Kidney (tissue), 14 donors: ENCODE results near the gene DBNDD1. TPM values are rescaled to one million over a fixed set of nuclear protein-coding genes. Genes with fewer than 3 reads are reported as not detected.
"Not testable (repeated sequence)": the region's sequence is repeated elsewhere in the genome, so short reads cannot be mapped to it uniquely, and the experiment has no call there.

Experiments used
- DNase-seq, 5 donors: peaks; one replicate each; pipeline ENCODE4 v3.0.0-alpha.2; 2013 to 2020
- FAIRE-seq: peaks from 2 replicates; lab custom pipeline; 2012; peaks lifted over from hg19 to GRCh38; lab: Jason Lieb, UNC
- H3K27ac ChIP-seq, 2 donors: one replicate each; pipeline ENCODE4 v1.7.0; 2013; ENCODE audit warnings: low read depth in 2 of 2, low read length in 2 of 2, inconsistent platforms in 1 of 2
- H3K27me3 ChIP-seq: one replicate; pipeline ENCODE4 v1.7.1; 2013; ENCODE audit warnings: low read length, inconsistent platforms; ENCODE audit not compliant: control insufficient read depth, insufficient read depth
- H3K36me3 ChIP-seq, 3 donors: one replicate each; pipeline versions ENCODE4 v1.7.0 to v1.7.1; 2013; ENCODE audit warnings: low read length in 3 of 3, control low read depth in 1 of 3, inconsistent platforms in 1 of 3; ENCODE audit not compliant: insufficient read depth in 3 of 3, control insufficient read depth in 2 of 3
- H3K4me1 ChIP-seq, 3 donors: one replicate each; pipeline versions ENCODE4 v1.7.0 to v1.7.1; 2013; ENCODE audit warnings: low read length in 3 of 3, inconsistent platforms in 1 of 3, low read depth in 1 of 3; ENCODE audit not compliant: control insufficient read depth in 2 of 3, insufficient read depth in 2 of 3
- H3K4me3 ChIP-seq, 3 donors: one replicate each; pipeline versions ENCODE4 v1.7.0 to v1.8.1; 2013; ENCODE audit warnings: low read length in 3 of 3, control low read depth in 1 of 3, inconsistent platforms in 1 of 3
- H3K9ac ChIP-seq, 3 donors: one replicate each; pipeline versions ENCODE4 v1.7.0 to v1.7.1; 2013; ENCODE audit warnings: low read length in 3 of 3, control low read depth in 1 of 3, inconsistent platforms in 1 of 3
- H3K9me3 ChIP-seq, 3 donors: one replicate each; pipeline versions ENCODE4 v1.7.0 to v1.7.1; 2013; ENCODE audit warnings: low read length in 3 of 3, control low read depth in 1 of 3, inconsistent platforms in 1 of 3; ENCODE audit not compliant: control insufficient read depth in 2 of 3, insufficient read depth in 1 of 3
- CTCF ChIP-seq: IDR thresholded peaks from 3 replicates; pipeline ENCODE4 v1.5.1; 2012; ENCODE audit warnings: mild to moderate bottlenecking, moderate library complexity, borderline replicate concordance; ENCODE audit not compliant: insufficient read depth; ENCODE audit errors: extremely low read depth
- intact Hi-C: fragments of 100-400 bp; cut with DNase I; formaldehyde crosslinking; loops from one replicate; pipeline ENCODE4 v1.11.1; 2022
- polyA plus RNA-seq: library from polyadenylated mRNA; stranded (reverse); fragments of 350-450 nt; fragmentation: Illumina TruSeq; extraction: RNeasy Lipid Tissue Mini Kit (QIAGEN cat#74804); gene quantifications from one replicate; pipeline ENCODE4 v1.2.3, GENCODE V29; 2014; ENCODE audit warnings: low read depth, low replicate concordance; ENCODE audit not compliant: insufficient read depth
- total RNA-seq: library from RNA; stranded (reverse); fragmentation: NEBNext Ultra II Directional; extraction: Animal tissue kit (Norgen Biotek cat#: 25700); gene quantifications from one replicate; pipeline ENCODE4 v1.2.1, GENCODE V29; 2021
- donor health status: control.
- donor health status: control.
- donor health status: control.
- donor health status: control.
- donor health status: control.
- donor health status: DM: yes; HTN: yes; CAD: no.
- donor health status: Normal renal cell carcinoma (clear cell type).

The DBNDD1 gene
- total and polyA plus RNA-seq, 2 donors from 2014 or later, result 15.1 to 16.3 TPM

- no peak overlapping the region for H3K27ac ChIP-seq
- no peaks in the 10 kb centered on the region for H3K4me1 ChIP-seq
- no peaks in the 10 kb centered on the region for H3K9me3 ChIP-seq
- no peak for DNase-seq
- FAIRE-seq, result no peak
- no peak for TF ChIP-seq CTCF
- no peaks in the 10 kb centered on the region for H3K27me3 ChIP-seq
- H3K36me3 ChIP-seq, result peaks cover 8 to 47% (median 11%) of the 10 kb centered on the region in 3 donors
- H3K4me3 ChIP-seq, result no peak overlapping the region
- intact Hi-C loops, result no loop called here
- no peak overlapping the region for H3K9ac ChIP-seq
Measured at GRCh38 chr16:89996178-89996489, 23.1 kb downstream of the DBNDD1 start.

- intact Hi-C loops, FAIRE-seq: not testable (repeated sequence)
- H3K27ac ChIP-seq, result peak overlapping the region in 1 of 2 donors; percentile 32
Measured at GRCh38 chr16:89995475-89996177, 23.6 kb downstream of the DBNDD1 start.

GRCh38 chr16:89994721-89995474 lies 24.4 kb downstream of the DBNDD1 start:
- H3K27ac ChIP-seq, result peak overlapping the region; percentile 41 to 51
- intact Hi-C loops, DNase-seq, H3K9me3 ChIP-seq, FAIRE-seq, H3K27me3 ChIP-seq, H3K4me3 ChIP-seq, H3K4me1 ChIP-seq, H3K9ac ChIP-seq: not testable (repeated sequence)
- H3K36me3 ChIP-seq, result peaks cover 11 to 44% (median 15%) of the 10 kb centered on the region in 3 donors

More at GRCh38 chr16:89995475-89996177, 23.6 kb downstream of the DBNDD1 start:
- H3K36me3 ChIP-seq, result peaks cover 11 to 47% (median 13%) of the 10 kb centered on the region in 3 donors
- H3K9me3 ChIP-seq, H3K4me3 ChIP-seq, H3K4me1 ChIP-seq, DNase-seq, H3K9ac ChIP-seq, H3K27me3 ChIP-seq: not testable (repeated sequence)

- no peaks in the 10 kb centered on the region for H3K9me3 ChIP-seq
- H3K27ac ChIP-seq, result peak overlapping the region; percentile 41 to 51
- TF ChIP-seq CTCF, result no peak
- DNase-seq, result no peak
- no peaks in the 10 kb centered on the region for H3K27me3 ChIP-seq
- H3K9ac ChIP-seq, result no peak overlapping the region
- H3K4me1 ChIP-seq, result no peaks in the 10 kb centered on the region
- no peak overlapping the region for H3K4me3 ChIP-seq
- H3K36me3 ChIP-seq, result peaks cover 11 to 44% (median 15%) of the 10 kb centered on the region in 3 donors
- intact Hi-C loops, result no loop called here
- FAIRE-seq, result no peak
Measured at GRCh38 chr16:89994389-89994720, 24.9 kb downstream of the DBNDD1 start.
